ENCODE data around the gene KDM4B. TPM values are rescaled to one million over a fixed set of nuclear protein-coding genes. Genes with fewer than 3 reads are reported as not detected.

The KDM4B gene
- total RNA-seq, 2 donors from 2014 or later: 57.0 to 63.1 TPM

- ATAC-seq (no peak), DNase-seq (ENCODE audit: low spot score) (no peak)
- peaks cover 5% of the 10 kb centered on the region for H3K36me3 Mint-ChIP-seq
Observed at GRCh38 chr19:5141850-5142724, 173.2 kb downstream of the KDM4B start.

DNA sequence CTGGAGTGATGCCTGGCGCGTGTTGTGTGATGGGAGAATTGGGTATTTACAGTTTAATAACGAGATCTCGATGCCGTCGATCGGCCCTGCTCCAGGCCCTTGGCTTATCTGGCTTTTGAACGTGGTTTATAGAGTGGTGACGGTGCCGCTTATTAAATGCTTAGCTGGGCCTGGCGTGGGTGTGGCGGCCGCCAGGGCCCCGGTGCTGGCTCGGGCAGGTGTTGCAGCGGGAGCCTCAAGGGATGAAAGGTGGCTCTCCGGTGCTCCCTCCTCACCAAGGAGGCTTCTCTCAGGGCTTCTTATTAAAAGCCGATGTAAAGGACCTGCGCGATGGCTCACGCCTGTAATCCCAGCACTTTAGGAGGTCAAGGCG, 173.8 kb downstream of the KDM4B start:
- Mint-ChIP-seq H3K4me1 (ENCODE audit: low read depth in 2 of 2) (peaks cover 25 to 29% of the 10 kb centered on the region in 2 donors), H3K27ac (no peak overlapping the region), H3K36me3 (peaks cover 5% of the 10 kb centered on the region), H3K4me3 (no peak overlapping the region), H3K27me3 (no peaks in the 10 kb centered on the region), H3K9me3 (no peaks in the 10 kb centered on the region)
- DNase-seq (ENCODE audit: low spot score): no peak
- ATAC-seq: no peak

More at GRCh38 chr19:5141850-5142724, 173.2 kb downstream of the KDM4B start:
- no peak overlapping the region for H3K27ac Mint-ChIP-seq
- no peaks in the 10 kb centered on the region for H3K27me3 Mint-ChIP-seq
- no peaks in the 10 kb centered on the region for H3K9me3 Mint-ChIP-seq
- H3K4me1 Mint-ChIP-seq (ENCODE audit: low read depth in 2 of 2): peaks cover 25 to 28% of the 10 kb centered on the region in 2 donors
- no peak overlapping the region for H3K4me3 Mint-ChIP-seq

DNA sequence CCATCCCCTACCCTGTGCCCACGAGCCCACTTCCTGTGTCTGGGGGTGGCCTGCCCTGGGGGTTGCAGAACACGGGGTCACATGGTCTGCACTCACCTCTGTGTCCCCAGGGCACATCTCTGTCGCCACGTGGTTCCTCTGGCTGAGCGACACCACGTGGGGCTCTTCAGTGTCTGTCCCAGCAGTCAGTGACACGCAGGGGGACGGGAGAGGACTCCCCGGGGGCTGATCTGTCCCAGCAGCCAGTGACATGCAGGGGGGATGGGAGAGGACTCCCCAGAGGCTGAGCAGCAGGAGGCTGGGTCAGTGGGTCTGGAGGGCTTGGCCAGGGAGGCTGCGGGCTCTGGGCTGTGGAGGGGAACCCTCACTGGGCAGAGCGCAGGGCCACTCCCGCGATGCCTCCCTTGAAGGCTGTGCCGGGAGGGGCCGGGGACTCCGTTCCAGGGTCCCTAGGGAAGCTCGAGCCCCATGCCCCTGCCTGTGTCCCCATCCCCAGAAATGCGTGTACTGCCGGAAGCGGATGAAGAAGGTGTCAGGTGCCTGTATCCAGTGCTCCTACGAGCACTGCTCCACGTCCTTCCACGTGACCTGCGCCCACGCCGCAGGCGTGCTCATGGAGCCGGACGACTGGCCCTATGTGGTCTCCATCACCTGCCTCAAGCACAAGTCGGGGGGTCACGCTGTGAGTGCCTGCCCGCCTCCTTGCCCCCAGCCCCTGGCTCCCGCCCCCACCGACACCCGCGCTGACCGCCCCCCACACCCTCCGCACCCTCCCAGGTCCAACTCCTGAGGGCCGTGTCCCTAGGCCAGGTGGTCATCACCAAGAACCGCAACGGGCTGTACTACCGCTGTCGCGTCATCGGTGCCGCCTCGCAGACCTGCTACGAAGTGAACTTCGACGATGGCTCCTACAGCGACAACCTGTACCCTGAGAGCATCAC, 174.8 kb downstream of the KDM4B start:
- Mint-ChIP-seq H3K27me3 (no peaks in the 10 kb centered on the region), H3K9me3 (no peaks in the 10 kb centered on the region), H3K36me3 (peaks cover 5% of the 10 kb centered on the region), H3K4me1 (ENCODE audit: low read depth in 2 of 2) (peaks cover 17 to 22% of the 10 kb centered on the region in 2 donors), H3K4me3 (no peak overlapping the region), H3K27ac (no peak overlapping the region)
- ATAC-seq: peak in 1 of 2 donors; percentile 8
- peak; percentile 56 for DNase-seq (ENCODE audit: low spot score)

DNA sequence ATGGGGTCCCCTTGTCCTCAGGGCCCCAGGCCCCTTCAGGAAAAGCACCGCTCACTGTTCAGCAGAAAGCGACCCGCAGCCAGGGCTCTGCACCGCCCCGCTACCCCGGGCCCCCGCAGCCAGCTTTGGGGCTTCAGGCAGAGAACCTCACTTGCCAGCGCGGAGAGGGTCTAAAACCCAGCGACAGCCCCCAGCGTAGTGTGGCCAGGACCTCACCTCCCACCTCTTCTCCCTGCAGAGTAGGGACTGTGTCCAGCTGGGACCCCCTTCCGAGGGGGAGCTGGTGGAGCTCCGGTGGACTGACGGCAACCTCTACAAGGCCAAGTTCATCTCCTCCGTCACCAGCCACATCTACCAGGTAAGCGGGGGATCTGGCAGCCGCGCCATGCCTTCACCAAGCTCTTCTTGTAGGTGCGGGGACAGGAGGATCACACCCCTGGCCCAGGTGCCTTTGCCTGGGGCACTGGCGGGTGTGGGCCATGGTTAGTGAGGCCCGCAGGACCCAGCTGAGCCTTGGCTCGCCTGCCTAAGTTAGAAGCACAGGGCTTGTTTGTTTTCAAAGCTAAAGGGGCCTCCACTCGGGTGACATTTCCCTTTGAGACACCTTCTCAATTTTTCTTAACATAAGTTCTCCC, 175.7 kb downstream of the KDM4B start:
- DNase-seq (ENCODE audit: low spot score) (peak; percentile 29), ATAC-seq (no peak)
- Mint-ChIP-seq H3K27ac (no peak overlapping the region), H3K4me1 (ENCODE audit: low read depth in 2 of 2) (peaks cover 8 to 13% of the 10 kb centered on the region in 2 donors), H3K27me3 (no peaks in the 10 kb centered on the region), H3K9me3 (no peaks in the 10 kb centered on the region), H3K36me3 (no peaks in the 10 kb centered on the region), H3K4me3 (no peak overlapping the region)

DNA sequence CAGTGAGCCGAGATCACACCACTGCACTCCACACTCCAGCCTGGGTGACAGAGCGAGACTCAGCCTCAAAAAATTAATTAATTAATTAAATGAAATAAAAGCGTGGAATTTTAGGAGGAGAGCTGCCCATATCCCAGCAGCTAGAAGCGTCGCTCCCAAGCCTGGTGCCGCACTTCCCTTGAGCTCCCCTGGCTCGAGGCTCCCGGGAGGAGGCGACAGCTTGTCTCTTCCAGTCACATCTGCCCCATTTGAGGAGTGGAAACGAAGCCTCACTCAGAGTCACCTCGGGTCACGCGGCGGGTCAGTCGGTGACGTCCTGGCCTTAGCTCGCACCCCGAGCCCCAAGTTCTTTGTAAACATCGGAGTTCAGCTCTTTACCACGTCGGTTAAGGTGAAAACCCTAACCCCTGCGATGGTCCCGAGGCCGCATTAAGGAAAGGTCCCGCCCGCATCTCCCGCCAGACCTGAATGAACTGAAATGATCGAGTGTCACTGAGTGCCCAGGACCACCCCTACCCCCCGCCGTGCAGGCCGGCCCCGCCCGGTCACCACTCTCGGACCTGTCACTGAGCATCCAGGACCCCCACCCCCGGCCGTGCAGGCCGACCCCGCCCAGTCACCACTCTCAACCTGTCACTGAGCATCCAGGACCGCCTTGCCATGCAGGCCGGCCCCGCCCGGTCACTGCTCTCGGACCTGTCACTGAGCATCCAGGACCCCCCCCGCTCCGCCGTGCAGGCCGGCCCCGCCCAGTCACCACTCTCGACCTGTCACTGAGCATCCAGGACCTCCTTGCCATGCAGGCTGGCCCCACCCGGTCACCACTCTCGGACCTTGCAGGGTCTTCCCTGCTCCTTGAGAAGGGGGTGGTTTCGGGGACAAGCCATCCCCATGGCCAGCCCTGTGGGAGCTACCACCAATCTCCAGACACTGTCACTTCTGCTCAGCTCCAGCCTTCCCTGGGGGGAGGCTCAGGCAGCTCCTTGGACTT, 176.9 kb downstream of the KDM4B start:
- DNase-seq (ENCODE audit: low spot score): peak; percentile 56
- no peaks in the 10 kb centered on the region for H3K36me3 Mint-ChIP-seq

GRCh38 chr19:5147074-5147977, 178.4 kb downstream of the KDM4B start:
- Mint-ChIP-seq H3K27ac (no peak overlapping the region), H3K4me1 (ENCODE audit: low read depth in 2 of 2) (peaks cover 5 to 12% of the 10 kb centered on the region in 2 donors), H3K9me3 (no peaks in the 10 kb centered on the region), H3K27me3 (no peaks in the 10 kb centered on the region), H3K4me3 (no peak overlapping the region), H3K36me3 (no peaks in the 10 kb centered on the region)
- ATAC-seq (no peak), DNase-seq (ENCODE audit: low spot score) (peak; percentile 44)

More for the DNA sequence above, 176.9 kb downstream of the KDM4B start:
- Mint-ChIP-seq H3K27ac (no peak overlapping the region), H3K9me3 (no peaks in the 10 kb centered on the region), H3K27me3 (no peaks in the 10 kb centered on the region), H3K4me3 (no peak overlapping the region), H3K4me1 (ENCODE audit: low read depth in 2 of 2) (peaks cover 5 to 12% of the 10 kb centered on the region in 2 donors)
- ATAC-seq: no peak

- ATAC-seq (no peak), DNase-seq (ENCODE audit: low spot score) (no peak)
- no peaks in the 10 kb centered on the region for H3K9me3 Mint-ChIP-seq
- H3K27me3 Mint-ChIP-seq: no peaks in the 10 kb centered on the region
- no peak overlapping the region for H3K4me3 Mint-ChIP-seq
- H3K36me3 Mint-ChIP-seq: no peaks in the 10 kb centered on the region
- peaks cover 4 to 8% of the 10 kb centered on the region in 2 donors for H3K4me1 Mint-ChIP-seq (ENCODE audit: low read depth in 2 of 2)
- H3K27ac Mint-ChIP-seq: no peak overlapping the region
Observed at GRCh38 chr19:5147978-5148793, 179.3 kb downstream of the KDM4B start.

GRCh38 chr19:5148794-5149190, 179.9 kb downstream of the KDM4B start:
- H3K9me3 Mint-ChIP-seq: no peaks in the 10 kb centered on the region
- no peak overlapping the region for H3K4me3 Mint-ChIP-seq
- H3K27ac Mint-ChIP-seq: no peak overlapping the region
- DNase-seq (ENCODE audit: low spot score) (no peak), ATAC-seq (no peak)
- H3K36me3 Mint-ChIP-seq: no peaks in the 10 kb centered on the region
- H3K4me1 Mint-ChIP-seq (ENCODE audit: low read depth in 2 of 2): peaks cover 0 to 5% of the 10 kb centered on the region in 2 donors
- H3K27me3 Mint-ChIP-seq: no peaks in the 10 kb centered on the region

GRCh38 chr19:5149508-5149907, 180.6 kb downstream of the KDM4B start:
- Mint-ChIP-seq H3K9me3 (no peaks in the 10 kb centered on the region), H3K36me3 (no peaks in the 10 kb centered on the region), H3K4me3 (no peak overlapping the region), H3K27me3 (no peaks in the 10 kb centered on the region), H3K27ac (no peak overlapping the region), H3K4me1 (ENCODE audit: low read depth in 2 of 2) (peaks cover 0 to 5% of the 10 kb centered on the region in 2 donors)
- no peak for ATAC-seq
- DNase-seq (ENCODE audit: low spot score): no peak

DNA sequence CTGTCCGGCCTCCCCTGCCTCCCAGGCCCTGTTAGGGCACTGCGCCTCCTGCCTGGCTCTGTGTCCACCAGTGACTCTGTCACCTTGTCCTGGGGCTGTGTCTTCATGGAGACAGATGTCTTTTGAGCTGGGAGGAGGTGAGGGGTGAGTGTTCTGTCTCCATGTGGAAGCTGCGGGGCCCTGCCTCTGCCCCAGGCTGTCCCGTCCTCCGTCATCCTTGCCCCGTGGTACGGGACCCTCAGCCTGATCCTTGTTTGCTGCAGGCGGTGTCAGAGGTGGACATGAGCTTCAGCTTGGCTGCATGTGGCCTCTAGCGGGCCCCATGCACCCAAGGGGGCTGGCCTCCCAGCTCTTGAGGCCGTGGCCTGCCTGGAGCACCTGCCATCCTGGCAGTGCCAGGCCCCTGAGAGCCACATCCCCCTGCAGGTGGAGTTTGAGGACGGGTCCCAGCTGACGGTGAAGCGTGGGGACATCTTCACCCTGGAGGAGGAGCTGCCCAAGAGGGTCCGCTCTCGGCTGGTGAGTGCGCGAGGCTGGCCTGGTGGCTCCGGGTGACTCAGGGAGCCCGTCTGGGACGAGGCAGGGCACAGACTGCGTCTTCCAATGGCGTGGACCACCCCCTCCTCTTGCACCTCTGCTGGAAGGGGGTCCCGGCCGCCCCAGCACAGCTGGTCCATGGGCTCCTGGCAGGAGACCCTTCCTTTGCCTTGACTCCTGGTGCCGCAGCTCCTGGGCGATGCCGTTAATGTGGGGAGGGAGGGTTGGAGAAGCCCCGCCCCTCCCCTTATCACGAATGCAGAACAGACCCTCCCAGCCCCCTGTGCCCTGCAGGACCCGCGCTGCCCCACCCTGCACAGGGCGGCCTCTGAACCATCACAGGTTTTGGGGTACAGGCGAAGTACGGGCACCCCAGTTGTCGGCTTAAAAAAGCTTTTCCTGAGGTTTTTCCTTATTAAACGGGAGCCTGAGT, 181.3 kb downstream of the KDM4B start:
- ATAC-seq: no peak
- Mint-ChIP-seq H3K4me3 (no peak overlapping the region), H3K36me3 (no peaks in the 10 kb centered on the region), H3K27me3 (no peaks in the 10 kb centered on the region), H3K9me3 (no peaks in the 10 kb centered on the region), H3K27ac (no peak overlapping the region), H3K4me1 (ENCODE audit: low read depth in 2 of 2) (peaks cover 0 to 5% of the 10 kb centered on the region in 2 donors)
- DNase-seq (ENCODE audit: low spot score): peak; percentile 61

Measured in natural killer cell treated with Interleukin-12 subunit alpha and Interleukin-12 subunit beta and Interleukin-15 and Interleukin-18, amount 100 ng/mL, for 72 hours (primary cell).